ENCODE data around the gene HS6ST2.

The HS6ST2 gene

GRCh38 chrX:132603700-132604286 is 354.6 kb downstream of the HS6ST2 start:
- DNase-seq = no peak

GRCh38 chrX:132602701-132603100 is 355.7 kb downstream of the HS6ST2 start:
- no peak for DNase-seq

GRCh38 chrX:132594999-132595398 is 363.4 kb downstream of the HS6ST2 start:
- no peak for DNase-seq

GRCh38 chrX:132594129-132594528 is 364.3 kb downstream of the HS6ST2 start:
- DNase-seq = no peak

GRCh38 chrX:132592880-132593279 is 365.5 kb downstream of the HS6ST2 start:
- no peak for DNase-seq

GRCh38 chrX:132591719-132592275 is 366.6 kb downstream of the HS6ST2 start:
- no peak for DNase-seq

- DNase-seq = no peak
Measured at GRCh38 chrX:132590350-132591026, 367.9 kb downstream of the HS6ST2 start.

- DNase-seq = no peak
Measured at GRCh38 chrX:132584936-132585335, 373.5 kb downstream of the HS6ST2 start.

- DNase-seq = no peak
Measured at GRCh38 chrX:132576939-132577338, 381.5 kb downstream of the HS6ST2 start.

Data from EL (cell line).